ENCODE data around the gene BAK1.

GRCh38 chr6:33627876-33628275 is 47.8 kb upstream of the BAK1 start:
- TF ChIP-seq POLR2A (IDR thresholded peaks at IDR 0.05) (no peak), CTCF (IDR thresholded peaks at IDR 0.05) (no peak), EP300 (IDR thresholded peaks at IDR 0.05; ENCODE audit: low read depth) (no peak)

Measured in transverse colon (tissue), 3 donors.